GM23338 (cell line): Measurements from ENCODE around the gene TAF1A. TPM values are rescaled to one million over a fixed set of nuclear protein-coding genes. Genes with fewer than 3 reads are reported as not detected.

ENCODE experiments used
- ATAC-seq: fragments of 200-7000 bp; cut with Tn5 transposase; 3 replicates; pipeline ENCODE4 v1.9.1; 2020
- DNase-seq: peaks from one replicate; pipeline ENCODE4 v3.0.0-alpha.2; 2015; ENCODE audit warnings: low spot score
- H2AFZ ChIP-seq: fragments of 200-600 bp; sonication (generic); 2 replicates; pipeline ENCODE4 v1.8.0; 2016; ENCODE audit warnings: antibody characterized with exemption, mild to moderate bottlenecking, moderate library complexity
- H3F3A ChIP-seq: fragments of 200-600 bp; sonication (generic); replicated peaks from 2 replicates; pipeline ENCODE4 v1.8.0; 2017; ENCODE audit warnings: antibody characterized with exemption, mixed run types, low read depth
- H3K27ac ChIP-seq: fragments of 200-600 bp; sonication (generic); 2 replicates; pipeline ENCODE4 v1.6.1; 2016; ENCODE audit warnings: low read depth
- H3K27me3 ChIP-seq: fragments of 200-600 bp; sonication (generic); 2 replicates; pipeline ENCODE4 v1.8.0; 2016; ENCODE audit warnings: mild to moderate bottlenecking, mixed run types, moderate library complexity; ENCODE audit not compliant: insufficient read depth
- H3K36me3 ChIP-seq: fragments of 200-600 bp; sonication (generic); 2 replicates; pipeline ENCODE4 v1.8.0; 2016; ENCODE audit warnings: mild to moderate bottlenecking; ENCODE audit not compliant: insufficient read depth
- H3K4me1 ChIP-seq: fragments of 200-600 bp; sonication (generic); 2 replicates; pipeline ENCODE4 v1.8.0; 2016; ENCODE audit warnings: mild to moderate bottlenecking, moderate library complexity; ENCODE audit not compliant: insufficient read depth
- H3K4me2 ChIP-seq: fragments of 200-600 bp; sonication (generic); 2 replicates; pipeline ENCODE4 v1.7.1; 2017; ENCODE audit warnings: mixed run types
- H3K4me3 ChIP-seq: fragments of 200-600 bp; sonication (generic); 2 replicates; pipeline ENCODE4 v1.6.1; 2016; ENCODE audit warnings: mixed run types
- H3K79me2 ChIP-seq: fragments of 200-600 bp; sonication (generic); replicated peaks from 2 replicates; pipeline ENCODE4 v1.8.0; 2017; ENCODE audit warnings: mild to moderate bottlenecking; ENCODE audit not compliant: insufficient read depth
- H3K9me2 ChIP-seq: fragments of 200-600 bp; sonication (generic); 2 replicates; pipeline ENCODE4 v1.8.0; 2017; ENCODE audit not compliant: insufficient read depth
- H4K20me1 ChIP-seq: fragments of 200-600 bp; sonication (generic); replicated peaks from 2 replicates; pipeline ENCODE4 v1.8.0; 2017; ENCODE audit warnings: mild to moderate bottlenecking; ENCODE audit not compliant: insufficient read depth
- H3K27ac Mint-ChIP-seq: 2 replicates; pipeline ENCODE4 v1.8.0; 2020; ENCODE audit warnings: inconsistent platforms, mild to moderate bottlenecking, moderate library complexity, mixed read lengths
- H3K27me3 Mint-ChIP-seq: 3 replicates; pipeline ENCODE4 v1.8.0; 2022; ENCODE audit warnings: low read depth, mild to moderate bottlenecking, moderate library complexity, mixed read lengths, inconsistent platforms; ENCODE audit not compliant: insufficient read depth, poor library complexity
- H3K36me3 Mint-ChIP-seq: 3 replicates; pipeline ENCODE4 v1.8.0; 2021; ENCODE audit warnings: low read depth, mild to moderate bottlenecking, inconsistent platforms, moderate library complexity, mixed read lengths
- H3K4me1 Mint-ChIP-seq: 3 replicates; pipeline ENCODE4 v1.8.0; 2020; ENCODE audit warnings: mild to moderate bottlenecking, inconsistent platforms, mixed read lengths
- H3K4me3 Mint-ChIP-seq: 3 replicates; pipeline ENCODE4 v1.8.0; 2021; ENCODE audit warnings: moderate library complexity, mild to moderate bottlenecking, inconsistent platforms, mixed read lengths
- H3K9me3 Mint-ChIP-seq: 3 replicates; pipeline ENCODE4 v1.8.0; 2020; ENCODE audit warnings: moderate library complexity, mild to moderate bottlenecking, inconsistent platforms, mixed read lengths
- CREB1 ChIP-seq: fragments of 250-450 bp; sonication (Bioruptor Pico); IDR thresholded peaks from 2 replicates; pipeline ENCODE4 v1.5.0; 2020; ENCODE audit warnings: low read depth, mild to moderate bottlenecking, moderate library complexity
- EZH2 ChIP-seq: fragments of 200-600 bp; sonication (generic); IDR thresholded peaks from one replicate; pipeline ENCODE4 v1.8.0; 2017; ENCODE audit warnings: antibody characterized with exemption, mild to moderate bottlenecking, low read depth; ENCODE audit not compliant: unreplicated experiment
- EZH2phosphoT487 ChIP-seq: fragments of 200-600 bp; sonication (generic); IDR thresholded peaks from one replicate; pipeline ENCODE4 v1.8.1; 2018; ENCODE audit warnings: antibody characterized with exemption; ENCODE audit not compliant: unreplicated experiment
- JUNB ChIP-seq: IDR thresholded peaks from one replicate; pipeline ENCODE4 v1.6.1; 2016; ENCODE audit warnings: antibody characterized with exemption; ENCODE audit not compliant: unreplicated experiment
- NANOG ChIP-seq: IDR thresholded peaks from 2 replicates; pipeline ENCODE4 v1.6.1; 2016; ENCODE audit warnings: antibody characterized with exemption, borderline replicate concordance
- POLR2AphosphoS5 ChIP-seq: IDR thresholded peaks from 2 replicates; pipeline ENCODE4 v1.6.1; 2016; ENCODE audit warnings: antibody characterized with exemption, low read depth
- STAT1 ChIP-seq: IDR thresholded peaks from one replicate; pipeline ENCODE4 v1.6.1; 2016; ENCODE audit warnings: antibody characterized with exemption; ENCODE audit not compliant: unreplicated experiment
- ZNF114 ChIP-seq: fragments of 250-450 bp; sonication (Bioruptor Pico); IDR thresholded peaks from 2 replicates; pipeline ENCODE4 v1.5.0; 2020; ENCODE audit warnings: mild to moderate bottlenecking, moderate library complexity
- ZNF331 ChIP-seq: fragments of 250-450 bp; sonication (Bioruptor Pico); IDR thresholded peaks from 2 replicates; pipeline ENCODE4 v1.5.0; 2020; ENCODE audit warnings: low read depth, mild to moderate bottlenecking, moderate library complexity
- polyA plus RNA-seq: library from polyadenylated mRNA; unstranded; fragments of >200 nt; fragmentation: Nextera tagmentation; extraction: Ambion mirVana; gene quantifications from 2 replicates; pipeline ENCODE4 v1.2.1, GENCODE V29; 2016
- total RNA-seq: library from RNA; depleted of rRNA; stranded (reverse); fragments of >200 nt; shearing (Covaris generic); gene quantifications from 2 replicates; pipeline ENCODE4 v1.2.3, GENCODE V29; 2014
- TF ChIP-seq, protein P1 (sequence below): fragments of 250-450 bp; sonication (Bioruptor Pico); IDR thresholded peaks from 2 replicates; pipeline ENCODE4 v1.5.0; 2020; ENCODE audit warnings: mild to moderate bottlenecking, moderate library complexity
- TF ChIP-seq, protein P2 (sequence below), 2 experiments: fragments of 200-600 bp in 1 of 2; sonication (generic) in 1 of 2; conservative IDR thresholded peaks; 2 replicates each; pipeline versions ENCODE4 v1.5.1 to v1.6.1; 2016 to 2017; ENCODE audit warnings: antibody characterized with exemption in 2 of 2, low read depth in 2 of 2, mild to moderate bottlenecking in 2 of 2, moderate library complexity in 1 of 2
- TF ChIP-seq, protein P3 (sequence below): IDR thresholded peaks from one replicate; pipeline ENCODE4 v1.6.1; 2018; ENCODE audit warnings: antibody characterized with exemption; ENCODE audit not compliant: unreplicated experiment
- TF ChIP-seq, protein P4 (sequence below): IDR thresholded peaks from 2 replicates; pipeline ENCODE4 v1.6.1; 2016; ENCODE audit warnings: antibody characterized with exemption

TAF1A gene
- total and polyA plus RNA-seq, 2 experiments from 2014 or later: 5.5 to 13.3 TPM

DNA sequence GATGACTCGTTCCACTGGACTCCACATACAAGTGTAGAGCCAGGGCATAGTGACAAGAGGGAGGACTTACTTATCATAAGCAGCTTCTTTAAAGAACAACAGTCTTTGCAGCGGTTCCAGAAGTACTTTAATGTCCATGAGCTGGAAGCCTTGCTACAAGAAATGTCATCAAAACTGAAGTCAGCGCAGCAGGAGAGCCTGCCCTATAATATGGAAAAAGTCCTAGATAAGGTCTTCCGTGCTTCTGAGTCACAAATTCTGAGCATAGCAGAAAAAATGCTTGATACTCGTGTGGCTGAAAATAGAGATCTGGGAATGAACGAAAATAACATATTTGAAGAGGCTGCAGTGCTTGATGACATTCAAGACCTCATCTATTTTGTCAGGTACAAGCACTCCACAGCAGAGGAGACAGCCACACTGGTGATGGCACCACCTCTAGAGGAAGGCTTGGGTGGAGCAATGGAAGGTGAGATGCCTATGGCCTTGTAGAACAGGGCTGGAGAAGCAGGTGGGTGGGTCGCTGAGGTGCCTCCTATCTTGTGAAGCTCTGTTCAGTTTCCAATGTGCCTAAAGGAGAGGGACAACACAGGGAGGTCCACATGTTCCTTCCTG, 40.3 kb upstream of the TAF1A start:
- Histone ChIP-seq H3K9me2 (no peaks in the 10 kb centered on the region), H4K20me1 (peaks cover 12% of the 10 kb centered on the region), H3K4me2 (no peak overlapping the region), H3K36me3 (peaks cover 46% of the 10 kb centered on the region), H3K79me2 (no peaks in the 10 kb centered on the region), H3F3A (no peaks in the 10 kb centered on the region), H3K4me1 (no peaks in the 10 kb centered on the region), H3K27me3 (no peaks in the 10 kb centered on the region), H3K27ac (no peak overlapping the region), H3K4me3 (no peak overlapping the region), H2AFZ (no peak overlapping the region)
- Mint-ChIP-seq H3K4me3 (no peak overlapping the region), H3K4me1 (no peaks in the 10 kb centered on the region), H3K36me3 (peaks cover 54% of the 10 kb centered on the region), H3K9me3 (no peaks in the 10 kb centered on the region), H3K27me3 (no peaks in the 10 kb centered on the region), H3K27ac (no peak overlapping the region)
- TF ChIP-seq, protein P1, sequence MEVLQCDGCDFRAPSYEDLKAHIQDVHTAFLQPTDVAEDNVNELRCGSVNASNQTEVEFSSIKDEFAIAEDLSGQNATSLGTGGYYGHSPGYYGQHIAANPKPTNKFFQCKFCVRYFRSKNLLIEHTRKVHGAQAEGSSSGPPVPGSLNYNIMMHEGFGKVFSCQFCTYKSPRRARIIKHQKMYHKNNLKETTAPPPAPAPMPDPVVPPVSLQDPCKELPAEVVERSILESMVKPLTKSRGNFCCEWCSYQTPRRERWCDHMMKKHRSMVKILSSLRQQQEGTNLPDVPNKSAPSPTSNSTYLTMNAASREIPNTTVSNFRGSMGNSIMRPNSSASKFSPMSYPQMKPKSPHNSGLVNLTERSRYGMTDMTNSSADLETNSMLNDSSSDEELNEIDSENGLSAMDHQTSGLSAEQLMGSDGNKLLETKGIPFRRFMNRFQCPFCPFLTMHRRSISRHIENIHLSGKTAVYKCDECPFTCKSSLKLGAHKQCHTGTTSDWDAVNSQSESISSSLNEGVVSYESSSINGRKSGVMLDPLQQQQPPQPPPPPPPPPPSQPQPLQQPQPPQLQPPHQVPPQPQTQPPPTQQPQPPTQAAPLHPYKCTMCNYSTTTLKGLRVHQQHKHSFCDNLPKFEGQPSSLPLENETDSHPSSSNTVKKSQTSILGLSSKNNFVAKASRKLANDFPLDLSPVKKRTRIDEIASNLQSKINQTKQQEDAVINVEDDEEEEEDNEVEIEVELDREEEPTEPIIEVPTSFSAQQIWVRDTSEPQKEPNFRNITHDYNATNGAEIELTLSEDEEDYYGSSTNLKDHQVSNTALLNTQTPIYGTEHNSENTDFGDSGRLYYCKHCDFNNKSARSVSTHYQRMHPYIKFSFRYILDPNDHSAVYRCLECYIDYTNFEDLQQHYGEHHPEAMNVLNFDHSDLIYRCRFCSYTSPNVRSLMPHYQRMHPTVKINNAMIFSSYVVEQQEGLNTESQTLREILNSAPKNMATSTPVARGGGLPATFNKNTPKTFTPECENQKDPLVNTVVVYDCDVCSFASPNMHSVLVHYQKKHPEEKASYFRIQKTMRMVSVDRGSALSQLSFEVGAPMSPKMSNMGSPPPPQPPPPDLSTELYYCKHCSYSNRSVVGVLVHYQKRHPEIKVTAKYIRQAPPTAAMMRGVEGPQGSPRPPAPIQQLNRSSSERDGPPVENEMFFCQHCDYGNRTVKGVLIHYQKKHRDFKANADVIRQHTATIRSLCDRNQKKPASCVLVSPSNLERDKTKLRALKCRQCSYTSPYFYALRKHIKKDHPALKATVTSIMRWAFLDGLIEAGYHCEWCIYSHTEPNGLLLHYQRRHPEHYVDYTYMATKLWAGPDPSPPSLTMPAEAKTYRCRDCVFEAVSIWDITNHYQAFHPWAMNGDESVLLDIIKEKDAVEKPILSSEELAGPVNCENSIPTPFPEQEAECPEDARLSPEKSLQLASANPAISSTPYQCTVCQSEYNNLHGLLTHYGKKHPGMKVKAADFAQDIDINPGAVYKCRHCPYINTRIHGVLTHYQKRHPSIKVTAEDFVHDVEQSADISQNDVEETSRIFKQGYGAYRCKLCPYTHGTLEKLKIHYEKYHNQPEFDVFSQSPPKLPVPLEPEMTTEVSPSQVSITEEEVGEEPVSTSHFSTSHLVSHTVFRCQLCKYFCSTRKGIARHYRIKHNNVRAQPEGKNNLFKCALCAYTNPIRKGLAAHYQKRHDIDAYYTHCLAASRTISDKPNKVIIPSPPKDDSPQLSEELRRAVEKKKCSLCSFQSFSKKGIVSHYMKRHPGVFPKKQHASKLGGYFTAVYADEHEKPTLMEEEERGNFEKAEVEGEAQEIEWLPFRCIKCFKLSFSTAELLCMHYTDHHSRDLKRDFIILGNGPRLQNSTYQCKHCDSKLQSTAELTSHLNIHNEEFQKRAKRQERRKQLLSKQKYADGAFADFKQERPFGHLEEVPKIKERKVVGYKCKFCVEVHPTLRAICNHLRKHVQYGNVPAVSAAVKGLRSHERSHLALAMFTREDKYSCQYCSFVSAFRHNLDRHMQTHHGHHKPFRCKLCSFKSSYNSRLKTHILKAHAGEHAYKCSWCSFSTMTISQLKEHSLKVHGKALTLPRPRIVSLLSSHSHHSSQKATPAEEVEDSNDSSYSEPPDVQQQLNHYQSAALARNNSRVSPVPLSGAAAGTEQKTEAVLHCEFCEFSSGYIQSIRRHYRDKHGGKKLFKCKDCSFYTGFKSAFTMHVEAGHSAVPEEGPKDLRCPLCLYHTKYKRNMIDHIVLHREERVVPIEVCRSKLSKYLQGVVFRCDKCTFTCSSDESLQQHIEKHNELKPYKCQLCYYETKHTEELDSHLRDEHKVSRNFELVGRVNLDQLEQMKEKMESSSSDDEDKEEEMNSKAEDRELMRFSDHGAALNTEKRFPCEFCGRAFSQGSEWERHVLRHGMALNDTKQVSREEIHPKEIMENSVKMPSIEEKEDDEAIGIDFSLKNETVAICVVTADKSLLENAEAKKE (CRISPR knock-in tag): no peak
- TF ChIP-seq STAT1 (no peak), ZNF114 (CRISPR knock-in tag) (no peak), NANOG (no peak), EZH2phosphoT487 (no peak), EZH2 (no peak), ZNF331 (CRISPR knock-in tag) (no peak), CREB1 (CRISPR knock-in tag) (no peak), POLR2AphosphoS5 (no peak), JUNB (no peak)
- TF ChIP-seq, protein P2, sequence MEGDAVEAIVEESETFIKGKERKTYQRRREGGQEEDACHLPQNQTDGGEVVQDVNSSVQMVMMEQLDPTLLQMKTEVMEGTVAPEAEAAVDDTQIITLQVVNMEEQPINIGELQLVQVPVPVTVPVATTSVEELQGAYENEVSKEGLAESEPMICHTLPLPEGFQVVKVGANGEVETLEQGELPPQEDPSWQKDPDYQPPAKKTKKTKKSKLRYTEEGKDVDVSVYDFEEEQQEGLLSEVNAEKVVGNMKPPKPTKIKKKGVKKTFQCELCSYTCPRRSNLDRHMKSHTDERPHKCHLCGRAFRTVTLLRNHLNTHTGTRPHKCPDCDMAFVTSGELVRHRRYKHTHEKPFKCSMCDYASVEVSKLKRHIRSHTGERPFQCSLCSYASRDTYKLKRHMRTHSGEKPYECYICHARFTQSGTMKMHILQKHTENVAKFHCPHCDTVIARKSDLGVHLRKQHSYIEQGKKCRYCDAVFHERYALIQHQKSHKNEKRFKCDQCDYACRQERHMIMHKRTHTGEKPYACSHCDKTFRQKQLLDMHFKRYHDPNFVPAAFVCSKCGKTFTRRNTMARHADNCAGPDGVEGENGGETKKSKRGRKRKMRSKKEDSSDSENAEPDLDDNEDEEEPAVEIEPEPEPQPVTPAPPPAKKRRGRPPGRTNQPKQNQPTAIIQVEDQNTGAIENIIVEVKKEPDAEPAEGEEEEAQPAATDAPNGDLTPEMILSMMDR (conservative IDR thresholded peaks at IDR 0.05; ENCODE audit: low read depth in 2 of 2): no peak
- TF ChIP-seq, protein P3, sequence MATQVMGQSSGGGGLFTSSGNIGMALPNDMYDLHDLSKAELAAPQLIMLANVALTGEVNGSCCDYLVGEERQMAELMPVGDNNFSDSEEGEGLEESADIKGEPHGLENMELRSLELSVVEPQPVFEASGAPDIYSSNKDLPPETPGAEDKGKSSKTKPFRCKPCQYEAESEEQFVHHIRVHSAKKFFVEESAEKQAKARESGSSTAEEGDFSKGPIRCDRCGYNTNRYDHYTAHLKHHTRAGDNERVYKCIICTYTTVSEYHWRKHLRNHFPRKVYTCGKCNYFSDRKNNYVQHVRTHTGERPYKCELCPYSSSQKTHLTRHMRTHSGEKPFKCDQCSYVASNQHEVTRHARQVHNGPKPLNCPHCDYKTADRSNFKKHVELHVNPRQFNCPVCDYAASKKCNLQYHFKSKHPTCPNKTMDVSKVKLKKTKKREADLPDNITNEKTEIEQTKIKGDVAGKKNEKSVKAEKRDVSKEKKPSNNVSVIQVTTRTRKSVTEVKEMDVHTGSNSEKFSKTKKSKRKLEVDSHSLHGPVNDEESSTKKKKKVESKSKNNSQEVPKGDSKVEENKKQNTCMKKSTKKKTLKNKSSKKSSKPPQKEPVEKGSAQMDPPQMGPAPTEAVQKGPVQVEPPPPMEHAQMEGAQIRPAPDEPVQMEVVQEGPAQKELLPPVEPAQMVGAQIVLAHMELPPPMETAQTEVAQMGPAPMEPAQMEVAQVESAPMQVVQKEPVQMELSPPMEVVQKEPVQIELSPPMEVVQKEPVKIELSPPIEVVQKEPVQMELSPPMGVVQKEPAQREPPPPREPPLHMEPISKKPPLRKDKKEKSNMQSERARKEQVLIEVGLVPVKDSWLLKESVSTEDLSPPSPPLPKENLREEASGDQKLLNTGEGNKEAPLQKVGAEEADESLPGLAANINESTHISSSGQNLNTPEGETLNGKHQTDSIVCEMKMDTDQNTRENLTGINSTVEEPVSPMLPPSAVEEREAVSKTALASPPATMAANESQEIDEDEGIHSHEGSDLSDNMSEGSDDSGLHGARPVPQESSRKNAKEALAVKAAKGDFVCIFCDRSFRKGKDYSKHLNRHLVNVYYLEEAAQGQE: no peak
- TF ChIP-seq, protein P4, sequence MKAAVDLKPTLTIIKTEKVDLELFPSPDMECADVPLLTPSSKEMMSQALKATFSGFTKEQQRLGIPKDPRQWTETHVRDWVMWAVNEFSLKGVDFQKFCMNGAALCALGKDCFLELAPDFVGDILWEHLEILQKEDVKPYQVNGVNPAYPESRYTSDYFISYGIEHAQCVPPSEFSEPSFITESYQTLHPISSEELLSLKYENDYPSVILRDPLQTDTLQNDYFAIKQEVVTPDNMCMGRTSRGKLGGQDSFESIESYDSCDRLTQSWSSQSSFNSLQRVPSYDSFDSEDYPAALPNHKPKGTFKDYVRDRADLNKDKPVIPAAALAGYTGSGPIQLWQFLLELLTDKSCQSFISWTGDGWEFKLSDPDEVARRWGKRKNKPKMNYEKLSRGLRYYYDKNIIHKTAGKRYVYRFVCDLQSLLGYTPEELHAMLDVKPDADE: no peak
- DNase-seq (no peak), ATAC-seq (no peak)
